ENCODE results near the gene ZCCHC7.

GRCh38 chr9:37236822-37237221 lies 116.4 kb downstream of the ZCCHC7 start:
- TF ChIP-seq CTCF (IDR thresholded peaks at IDR 0.05; ENCODE audit: low read depth, low read length, poor library complexity, severe bottlenecking): no peak
- TF ChIP-seq EZH2phosphoT487 (IDR thresholded peaks at IDR 0.05; ENCODE audit: borderline replicate concordance, low read length): no peak
